ENCODE measurements around the gene ABCA10.
"Not testable (repeated sequence)": the region's sequence is repeated elsewhere in the genome, so short reads cannot be mapped to it uniquely, and the experiment has no call there.

ABCA10 gene

GRCh38 chr17:69228576-69228975 lies at the start of gene ABCA10:
ABCA10 (minus strand) TSS chr17:69228824; CDS start chr17:69225358, 3,466 bp downstream.
- DNase-seq (ENCODE audit: low spot score), result no peak

GRCh38 chr17:69276279-69276678 lies 47.7 kb upstream of the ABCA10 start:
- DNase-seq (ENCODE audit: low spot score), result not testable (repeated sequence)

- DNase-seq (ENCODE audit: low spot score), result no peak
These were observed 47.1 kb upstream of the ABCA10 start for GRCh38 chr17:69275751-69276150.

- no peak for DNase-seq (ENCODE audit: low spot score)
These were observed 42.4 kb upstream of the ABCA10 start for GRCh38 chr17:69271023-69271422.

- DNase-seq (ENCODE audit: low spot score), result no peak
These were observed 40.7 kb upstream of the ABCA10 start for GRCh38 chr17:69269131-69269998.

GRCh38 chr17:69268543-69269014 lies 40.0 kb upstream of the ABCA10 start:
- no peak for DNase-seq (ENCODE audit: low spot score)

GRCh38 chr17:69267219-69267618 lies 38.6 kb upstream of the ABCA10 start:
- no peak for DNase-seq (ENCODE audit: low spot score)

GRCh38 chr17:69265873-69266272 lies 37.2 kb upstream of the ABCA10 start:
- DNase-seq (ENCODE audit: low spot score), result no peak

- no peak for DNase-seq (ENCODE audit: low spot score)
These were observed 25.6 kb upstream of the ABCA10 start for GRCh38 chr17:69254187-69254586.

- no peak for DNase-seq (ENCODE audit: low spot score)
These were observed 22.0 kb upstream of the ABCA10 start for GRCh38 chr17:69250641-69251040.

GRCh38 chr17:69246726-69247375 lies 18.2 kb upstream of the ABCA10 start:
- peak; percentile 73 for DNase-seq (ENCODE audit: low spot score)

GRCh38 chr17:69246202-69246601 lies 17.6 kb upstream of the ABCA10 start:
- DNase-seq (ENCODE audit: low spot score), result no peak

GRCh38 chr17:69245617-69246016 lies 17.0 kb upstream of the ABCA10 start:
- no peak for DNase-seq (ENCODE audit: low spot score)

GRCh38 chr17:69239611-69240600 lies 11.3 kb upstream of the ABCA10 start:
- DNase-seq (ENCODE audit: low spot score), result no peak

- DNase-seq (ENCODE audit: low spot score), result no peak
These were observed 8.3 kb upstream of the ABCA10 start for GRCh38 chr17:69236946-69237345.

GRCh38 chr17:69236464-69236863 lies 7.8 kb upstream of the ABCA10 start:
- DNase-seq (ENCODE audit: low spot score), result no peak

- peak; percentile 94 for DNase-seq (ENCODE audit: low spot score)
These were observed 6.9 kb upstream of the ABCA10 start for GRCh38 chr17:69235338-69236058.

- DNase-seq (ENCODE audit: low spot score), result no peak
These were observed 4.0 kb upstream of the ABCA10 start for GRCh38 chr17:69232650-69233049.

GRCh38 chr17:69231521-69231920 lies 2.9 kb upstream of the ABCA10 start:
- DNase-seq (ENCODE audit: low spot score), result no peak

GRCh38 chr17:69230939-69231338 lies 2.3 kb upstream of the ABCA10 start:
- no peak for DNase-seq (ENCODE audit: low spot score)

- DNase-seq (ENCODE audit: low spot score), result no peak
These were observed 606 bp downstream of the ABCA10 start for GRCh38 chr17:69228018-69228417.

Data from NAMALWA (cell line).